SK-N-MC (cell line): ENCODE data around the gene TGFBI.

Experiments used
- DNase-seq: peaks from one replicate; pipeline ENCODE4 v3.0.0-alpha.2; 2011; ENCODE audit warnings: low read depth, low spot score
- H3K27ac ChIP-seq: fragments of 200-600 bp; sonication (generic); 2 replicates; pipeline ENCODE4 v1.5.1; 2016; ENCODE audit warnings: mixed run types
- H3K36me3 ChIP-seq: fragments of 200-600 bp; sonication (generic); 2 replicates; pipeline ENCODE4 v1.6.1; 2017; ENCODE audit warnings: antibody characterized with exemption, low read length, mixed read lengths; ENCODE audit not compliant: insufficient read depth
- H3K4me3 ChIP-seq: fragments of 200-600 bp; sonication (generic); 2 replicates; pipeline ENCODE4 v1.5.1; 2016
- H3K9ac ChIP-seq: fragments of 200-600 bp; sonication (generic); 2 replicates; pipeline ENCODE4 v1.8.0; 2017; ENCODE audit warnings: mixed run types, mixed read lengths; ENCODE audit not compliant: insufficient read length
- H3K9me3 ChIP-seq: fragments of 200-600 bp; sonication (generic); 2 replicates; pipeline ENCODE4 v1.6.1; 2017; ENCODE audit warnings: low read depth, mild to moderate bottlenecking, antibody characterized with exemption, low read length, moderate library complexity, mixed read lengths
- EZH2 ChIP-seq: fragments of 200-600 bp; sonication (generic); IDR thresholded peaks from one replicate; pipeline ENCODE4 v1.6.1; 2017; ENCODE audit warnings: antibody characterized with exemption
- FOXP2 ChIP-seq: optimal IDR thresholded peaks from 2 replicates; pipeline ENCODE3; 2011; ENCODE audit warnings: mild to moderate bottlenecking, moderate library complexity; ENCODE audit not compliant: insufficient read depth; ENCODE audit errors: extremely low read length, control extremely low read depth
- POLR2AphosphoS5 ChIP-seq: IDR thresholded peaks from 2 replicates; pipeline ENCODE4 v1.6.1; 2012; ENCODE audit warnings: mild to moderate bottlenecking, low read depth, low read length, borderline replicate concordance

TGFBI gene

DNA sequence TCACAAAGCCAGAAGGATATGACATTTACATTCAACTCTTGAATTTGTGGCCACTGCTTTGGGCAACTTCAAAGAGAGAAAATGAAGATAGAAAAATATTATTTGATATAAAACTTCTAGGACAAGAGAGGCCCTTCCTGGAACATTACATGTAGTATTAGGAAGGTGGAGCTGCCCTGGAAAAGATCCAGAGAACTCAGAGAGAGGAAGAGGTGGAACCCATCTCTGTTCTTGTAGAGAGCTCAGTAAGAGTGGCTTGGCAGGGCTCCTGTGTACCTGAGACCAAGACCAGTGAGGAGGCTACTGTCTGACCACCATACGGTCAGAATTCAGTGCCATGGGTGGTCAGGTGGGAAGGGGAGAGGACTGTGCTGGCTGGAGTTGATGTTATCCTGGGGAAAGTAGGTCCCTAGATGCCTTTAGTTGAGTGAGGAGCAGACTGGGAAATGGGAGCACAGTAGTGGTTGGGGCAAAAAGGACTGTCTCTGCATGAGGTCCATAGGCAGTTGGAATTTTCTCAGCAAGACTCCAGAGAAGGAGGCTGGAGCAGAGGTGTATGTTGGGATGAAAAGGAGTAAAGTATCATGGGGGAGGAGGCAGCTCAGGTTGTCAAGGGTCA lies 7.6 kb downstream of the TGFBI start:
- DNase-seq, result no peak
- H3K36me3 ChIP-seq, result no peaks in the 10 kb centered on the region
- no peaks in the 10 kb centered on the region for H3K9me3 ChIP-seq
- no peak overlapping the region for H3K27ac ChIP-seq
- no peak for TF ChIP-seq POLR2AphosphoS5
- no peak for TF ChIP-seq EZH2
- TF ChIP-seq FOXP2, result no peak
- H3K9ac ChIP-seq, result no peak overlapping the region
- peak overlapping the region; percentile 40; the same call in 1 of the 2 replicates for H3K4me3 ChIP-seq

DNA sequence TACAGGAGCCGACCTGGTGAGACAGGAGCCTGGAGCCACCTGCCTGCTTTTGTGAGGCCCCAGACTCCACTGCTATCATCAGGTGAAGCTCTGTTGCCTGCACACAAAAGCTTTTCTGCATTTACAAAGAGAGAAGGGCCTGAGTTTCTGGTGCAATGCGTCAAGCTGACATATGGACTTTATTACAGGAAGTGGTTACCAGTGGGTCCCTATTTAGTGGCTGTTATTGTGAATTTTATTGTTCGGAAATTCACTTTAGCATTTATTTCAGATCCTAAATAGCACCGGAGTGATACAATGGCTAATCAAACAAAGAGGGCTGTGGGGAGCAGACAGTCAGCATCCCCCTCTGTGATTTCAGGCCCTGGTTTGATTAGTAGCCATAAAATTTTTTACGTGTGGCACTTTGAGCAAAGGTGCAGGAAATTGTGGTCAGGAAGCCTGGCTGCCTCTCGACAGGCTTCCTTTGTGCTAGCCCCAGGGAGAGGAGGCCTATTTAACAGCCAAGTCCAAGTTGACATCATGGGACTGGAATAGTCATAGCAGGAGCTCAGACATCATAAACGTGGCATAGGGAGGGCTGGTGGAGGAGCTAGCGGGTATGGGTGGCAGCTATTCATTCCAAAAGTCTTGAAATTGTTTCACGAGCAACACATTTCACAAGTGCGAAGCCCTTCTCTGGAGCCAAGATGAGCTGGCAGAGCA lies 8.4 kb downstream of the TGFBI start:
- H3K4me3 ChIP-seq, result peak overlapping the region; percentile 40

DNA sequence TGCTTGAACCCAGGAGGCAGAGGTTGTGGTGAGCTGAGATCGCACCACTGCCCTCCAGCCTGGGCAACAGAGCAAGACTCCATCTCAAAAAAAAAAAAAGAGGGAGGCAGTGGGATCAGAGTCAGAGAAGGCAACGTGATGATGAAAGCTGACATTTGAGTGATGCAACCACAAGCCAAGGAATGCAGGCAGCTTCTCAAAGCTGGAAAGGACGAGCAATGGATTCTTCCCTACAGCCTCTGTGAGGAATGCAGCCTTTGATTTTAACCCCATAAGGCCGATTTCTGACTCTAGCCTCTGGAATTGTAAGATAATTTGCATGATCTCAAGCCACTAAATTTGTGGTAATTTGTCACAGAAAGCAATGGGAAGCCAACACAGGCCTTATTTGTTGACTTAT lies 9.8 kb downstream of the TGFBI start:
- DNase-seq, result no peak
- H3K4me3 ChIP-seq, result no peak overlapping the region
- TF ChIP-seq POLR2AphosphoS5 (no peak), EZH2 (no peak), FOXP2 (no peak)
- H3K9me3 ChIP-seq, result no peaks in the 10 kb centered on the region
- no peak overlapping the region for H3K9ac ChIP-seq
- no peaks in the 10 kb centered on the region for H3K36me3 ChIP-seq
- no peak overlapping the region for H3K27ac ChIP-seq

More for the DNA sequence above, 8.4 kb downstream of the TGFBI start:
- no peak overlapping the region for H3K27ac ChIP-seq
- no peak overlapping the region for H3K9ac ChIP-seq
- peak; percentile 87 for DNase-seq
- H3K36me3 ChIP-seq, result no peaks in the 10 kb centered on the region
- TF ChIP-seq EZH2 (no peak), POLR2AphosphoS5 (peak; percentile 59; the same call in 1 of the 2 replicates), FOXP2 (peak; percentile 64)
- H3K9me3 ChIP-seq, result no peaks in the 10 kb centered on the region

GRCh38 chr5:136039202-136039601 lies 10.4 kb downstream of the TGFBI start:
- no peaks in the 10 kb centered on the region for H3K36me3 ChIP-seq
- DNase-seq, result no peak
- no peak overlapping the region for H3K4me3 ChIP-seq
- TF ChIP-seq POLR2AphosphoS5, result no peak
- TF ChIP-seq EZH2, result no peak
- TF ChIP-seq FOXP2, result no peak
- no peak overlapping the region for H3K9ac ChIP-seq
- no peak overlapping the region for H3K27ac ChIP-seq
- no peaks in the 10 kb centered on the region for H3K9me3 ChIP-seq

- H3K36me3 ChIP-seq, result no peaks in the 10 kb centered on the region
- TF ChIP-seq EZH2 (no peak), POLR2AphosphoS5 (no peak), FOXP2 (no peak)
- no peak overlapping the region for H3K4me3 ChIP-seq
- H3K27ac ChIP-seq, result no peak overlapping the region
- no peak for DNase-seq
- no peaks in the 10 kb centered on the region for H3K9me3 ChIP-seq
- no peak overlapping the region for H3K9ac ChIP-seq
These were observed 12.1 kb downstream of the TGFBI start for GRCh38 chr5:136040746-136041415.

- DNase-seq, result no peak
- Histone ChIP-seq H3K9me3 (no peaks in the 10 kb centered on the region), H3K9ac (no peak overlapping the region), H3K27ac (no peak overlapping the region), H3K4me3 (no peak overlapping the region), H3K36me3 (no peaks in the 10 kb centered on the region)
- TF ChIP-seq POLR2AphosphoS5, result no peak
- TF ChIP-seq FOXP2, result no peak
- no peak for TF ChIP-seq EZH2
These were observed 13.4 kb downstream of the TGFBI start for GRCh38 chr5:136042156-136042555.

- H3K4me3 ChIP-seq, result no peak overlapping the region
- no peak for DNase-seq
- H3K9me3 ChIP-seq, result no peaks in the 10 kb centered on the region
- TF ChIP-seq EZH2, result no peak
- no peak for TF ChIP-seq FOXP2
- no peak for TF ChIP-seq POLR2AphosphoS5
- no peaks in the 10 kb centered on the region for H3K36me3 ChIP-seq
- no peak overlapping the region for H3K9ac ChIP-seq
- no peak overlapping the region for H3K27ac ChIP-seq
These were observed 13.9 kb downstream of the TGFBI start for GRCh38 chr5:136042665-136043121.

GRCh38 chr5:136043551-136043950 lies 14.8 kb downstream of the TGFBI start:
- Histone ChIP-seq H3K36me3 (no peaks in the 10 kb centered on the region), H3K27ac (no peak overlapping the region), H3K9ac (no peak overlapping the region), H3K4me3 (no peak overlapping the region), H3K9me3 (no peaks in the 10 kb centered on the region)
- DNase-seq, result no peak
- TF ChIP-seq POLR2AphosphoS5, result no peak
- TF ChIP-seq FOXP2, result no peak
- TF ChIP-seq EZH2, result no peak
